Neuronal stem cell (in vitro differentiated cells): Measurements from ENCODE around the gene STPG1.

ENCODE experiments used
- DNase-seq: peaks from one replicate; pipeline ENCODE4 v3.0.0-alpha.2; 2013; ENCODE audit warnings: low spot score
- H2AFZ ChIP-seq: one replicate; pipeline ENCODE4 v1.6.1; 2013; ENCODE audit warnings: mild to moderate bottlenecking, low read length, inconsistent platforms
- H2AK5ac ChIP-seq: 2 replicates; pipeline ENCODE4 v1.6.1; 2013; ENCODE audit warnings: low read depth, mild to moderate bottlenecking, inconsistent platforms, low read length, moderate library complexity, mixed read lengths
- H2BK120ac ChIP-seq: 2 replicates; pipeline ENCODE4 v1.6.1; 2013; ENCODE audit warnings: low read depth, mild to moderate bottlenecking, inconsistent platforms, low read length, moderate library complexity, mixed read lengths
- H2BK12ac ChIP-seq: one replicate; pipeline ENCODE4 v1.6.1; 2013; ENCODE audit warnings: low read length, inconsistent platforms
- H2BK15ac ChIP-seq: 2 replicates; pipeline ENCODE4 v1.6.1; 2013; ENCODE audit warnings: mild to moderate bottlenecking, low read length, inconsistent platforms, mixed read lengths
- H2BK5ac ChIP-seq: one replicate; pipeline ENCODE4 v1.6.1; 2013; ENCODE audit warnings: inconsistent platforms, mild to moderate bottlenecking, low read length, moderate library complexity
- H3K14ac ChIP-seq: one replicate; pipeline ENCODE4 v1.6.1; 2013; ENCODE audit warnings: low read length, inconsistent platforms
- H3K18ac ChIP-seq: 2 replicates; pipeline ENCODE4 v1.6.1; 2013; ENCODE audit warnings: low read length, inconsistent platforms
- H3K23ac ChIP-seq: 2 replicates; pipeline ENCODE4 v1.6.1; 2013; ENCODE audit warnings: low read depth, mild to moderate bottlenecking, mixed read lengths, low read length, inconsistent platforms; ENCODE audit not compliant: poor library complexity
- H3K27ac ChIP-seq: replicated peaks from 3 replicates; pipeline ENCODE4 v1.5.1; 2013; ENCODE audit warnings: low read length, inconsistent platforms
- H3K27me3 ChIP-seq, 3 experiments: 2 replicates each; pipeline ENCODE4 v1.6.1; 2013; ENCODE audit warnings: low read length in 3 of 3, mild to moderate bottlenecking in 2 of 3, inconsistent platforms in 1 of 3, low read depth in 1 of 3, mixed read lengths in 1 of 3, moderate library complexity in 1 of 3; ENCODE audit not compliant: control insufficient read depth in 3 of 3, insufficient read depth in 3 of 3
- H3K36me3 ChIP-seq, 2 donors: replicated peaks in 1 of 2; 2 replicates each; pipeline ENCODE4 v1.6.1; 2013; ENCODE audit warnings: low read length in 2 of 2; ENCODE audit not compliant: control insufficient read depth in 2 of 2, insufficient read depth in 2 of 2
- H3K4ac ChIP-seq: 2 replicates; pipeline ENCODE4 v1.6.1; 2013; ENCODE audit warnings: inconsistent platforms, mild to moderate bottlenecking, low read length, moderate library complexity
- H3K4me1 ChIP-seq, 2 donors: 1 replicate in 1 of 2; 2 replicates in 1 of 2; pipeline ENCODE4 v1.6.1; 2013; ENCODE audit warnings: low read length in 2 of 2, low read depth in 1 of 2; ENCODE audit not compliant: control insufficient read depth in 2 of 2, insufficient read depth in 1 of 2
- H3K4me2 ChIP-seq: one replicate; pipeline ENCODE4 v1.6.1; 2013; ENCODE audit warnings: mild to moderate bottlenecking, low read length, inconsistent platforms; ENCODE audit not compliant: insufficient read depth, poor library complexity, severe bottlenecking
- H3K4me3 ChIP-seq, 2 donors: 2 replicates each; pipeline ENCODE4 v1.5.1; 2013; ENCODE audit warnings: low read length in 2 of 2, mild to moderate bottlenecking in 2 of 2, inconsistent platforms in 1 of 2, moderate library complexity in 1 of 2
- H3K79me1 ChIP-seq: one replicate; pipeline ENCODE4 v1.6.1; 2013; ENCODE audit warnings: low read depth, mild to moderate bottlenecking, inconsistent platforms, low read length, moderate library complexity
- H3K9ac ChIP-seq: one replicate; pipeline ENCODE4 v1.6.1; 2013; ENCODE audit warnings: mild to moderate bottlenecking, low read depth, low read length, inconsistent platforms; ENCODE audit not compliant: poor library complexity
- H3K9me3 ChIP-seq, 2 donors: replicated peaks in 1 of 2; 2 replicates each; pipeline versions ENCODE3 to v1.6.1; 2013; ENCODE audit warnings: low read length in 2 of 2, mild to moderate bottlenecking in 2 of 2, inconsistent platforms in 1 of 2, low read depth in 1 of 2, mixed read lengths in 1 of 2, moderate library complexity in 1 of 2; ENCODE audit not compliant: control insufficient read depth in 2 of 2, insufficient read depth in 1 of 2
- H4K8ac ChIP-seq: one replicate; pipeline ENCODE4 v1.6.1; 2013; ENCODE audit warnings: low read depth, mild to moderate bottlenecking, inconsistent platforms, low read length, moderate library complexity
- H4K91ac ChIP-seq: one replicate; pipeline ENCODE4 v1.6.1; 2013; ENCODE audit warnings: low read length, low read depth, mild to moderate bottlenecking, inconsistent platforms; ENCODE audit not compliant: poor library complexity
- WGBS, 2 donors: extraction: QIAGEN DNeasy Blood & Tissue Kit; methylation state at CpG; one replicate each; pipeline ENCODE4 v1.1.7; 2013; ENCODE audit warnings: missing lambda C conversion rate in 2 of 2, mixed read lengths in 1 of 2; ENCODE audit not compliant: insufficient read length in 2 of 2, insufficient replicate concordance in 1 of 2; ENCODE audit errors: extremely low coverage in 2 of 2; 5-methylcytosine and 5-hydroxymethylcytosine counted together

The STPG1 gene

GRCh38 chr1:24315391-24315790 lies 98.2 kb downstream of the STPG1 start:
- WGBS, 2 donors, result no CpG with 5 or more reads among the region's 6 CpGs
- Histone ChIP-seq H3K14ac (no peak overlapping the region), H4K8ac (no peak overlapping the region), H3K9ac (no peak overlapping the region), H3K4me1 (peaks cover 0 to 5% of the 10 kb centered on the region in 2 donors), H3K27ac (no peak overlapping the region), H2BK5ac (no peak overlapping the region), H3K36me3 (no peaks in the 10 kb centered on the region), H2AFZ (no peak overlapping the region), H3K27me3 (peaks cover 2 to 39% (median 13%) of the 10 kb centered on the region in 3 experiments), H4K91ac (no peak overlapping the region), H3K4me2 (no peak overlapping the region), H2BK12ac (no peak overlapping the region), H3K23ac (no peak overlapping the region), H3K4me3 (no peak overlapping the region), H3K79me1 (no peaks in the 10 kb centered on the region), H2BK120ac (no peak overlapping the region), H3K4ac (no peak overlapping the region), H2BK15ac (no peak overlapping the region), H3K9me3 (no peaks in the 10 kb centered on the region), H2AK5ac (no peak overlapping the region), H3K18ac (no peak overlapping the region)
- DNase-seq, result no peak

- no peak overlapping the region for H4K8ac ChIP-seq
- no peak overlapping the region for H3K4me2 ChIP-seq
- H4K91ac ChIP-seq, result no peak overlapping the region
- H3K4me3 ChIP-seq, result no peak overlapping the region
- no peak for DNase-seq
- no peak overlapping the region for H2BK5ac ChIP-seq
- no peak overlapping the region for H2BK12ac ChIP-seq
- no peak overlapping the region for H2AK5ac ChIP-seq
- no peak overlapping the region for H3K23ac ChIP-seq
- H3K79me1 ChIP-seq, result no peaks in the 10 kb centered on the region
- H3K4me1 ChIP-seq, result peaks cover 0 to 6% of the 10 kb centered on the region in 2 donors
- no peak overlapping the region for H2AFZ ChIP-seq
- peaks cover 0 to 6% (median 0%) of the 10 kb centered on the region in 3 experiments for H3K27me3 ChIP-seq
- no peak overlapping the region for H3K4ac ChIP-seq
- H3K14ac ChIP-seq, result no peak overlapping the region
- no peaks in the 10 kb centered on the region for H3K9me3 ChIP-seq
- H2BK120ac ChIP-seq, result no peak overlapping the region
- H2BK15ac ChIP-seq, result no peak overlapping the region
- no peak overlapping the region for H3K18ac ChIP-seq
- no peak overlapping the region for H3K27ac ChIP-seq
- H3K9ac ChIP-seq, result no peak overlapping the region
- H3K36me3 ChIP-seq, result no peaks in the 10 kb centered on the region
- no CpG with 5 or more reads among the region's 1 CpG for WGBS, 2 donors
These were observed 101.8 kb downstream of the STPG1 start for GRCh38 chr1:24311741-24312140.

GRCh38 chr1:24311234-24311633 lies 102.3 kb downstream of the STPG1 start:
- no peak overlapping the region for H3K14ac ChIP-seq
- no peak for DNase-seq
- H2AK5ac ChIP-seq, result no peak overlapping the region
- no peak overlapping the region for H3K4me3 ChIP-seq
- no peak overlapping the region for H3K27ac ChIP-seq
- no CpG with 5 or more reads among the region's 3 CpGs for WGBS, 2 donors
- no peak overlapping the region for H4K8ac ChIP-seq
- no peak overlapping the region for H2BK15ac ChIP-seq
- peak overlapping the region; percentile 16 for H3K18ac ChIP-seq
- no peak overlapping the region for H2BK5ac ChIP-seq
- no peak overlapping the region for H3K4ac ChIP-seq
- H3K79me1 ChIP-seq, result no peaks in the 10 kb centered on the region
- no peaks in the 10 kb centered on the region for H3K9me3 ChIP-seq
- H3K9ac ChIP-seq, result no peak overlapping the region
- no peak overlapping the region for H2BK120ac ChIP-seq
- H3K4me1 ChIP-seq, result peaks cover 0 to 6% of the 10 kb centered on the region in 2 donors
- peaks cover 0 to 2% (median 0%) of the 10 kb centered on the region in 3 experiments for H3K27me3 ChIP-seq
- no peak overlapping the region for H3K23ac ChIP-seq
- H3K36me3 ChIP-seq, result no peaks in the 10 kb centered on the region
- no peak overlapping the region for H4K91ac ChIP-seq
- H2BK12ac ChIP-seq, result no peak overlapping the region
- no peak overlapping the region for H2AFZ ChIP-seq
- H3K4me2 ChIP-seq, result no peak overlapping the region

GRCh38 chr1:24309762-24310485 lies 103.7 kb downstream of the STPG1 start:
- H3K4me3 ChIP-seq, result no peak overlapping the region
- no peak overlapping the region for H2BK120ac ChIP-seq
- H4K8ac ChIP-seq, result no peak overlapping the region
- no peak overlapping the region for H3K27ac ChIP-seq
- no peak overlapping the region for H3K18ac ChIP-seq
- no peak overlapping the region for H3K14ac ChIP-seq
- H3K4me1 ChIP-seq, result peaks cover 0 to 7% of the 10 kb centered on the region in 2 donors
- H3K36me3 ChIP-seq, result no peaks in the 10 kb centered on the region
- no peak overlapping the region for H4K91ac ChIP-seq
- H2BK12ac ChIP-seq, result no peak overlapping the region
- no peak overlapping the region for H2AFZ ChIP-seq
- no peaks in the 10 kb centered on the region for H3K79me1 ChIP-seq
- no peak overlapping the region for H3K4me2 ChIP-seq
- H3K27me3 ChIP-seq, result no peaks in the 10 kb centered on the region
- no peak for DNase-seq
- no peak overlapping the region for H2AK5ac ChIP-seq
- no peak overlapping the region for H3K23ac ChIP-seq
- no peaks in the 10 kb centered on the region for H3K9me3 ChIP-seq
- no peak overlapping the region for H3K4ac ChIP-seq
- no CpG with 5 or more reads among the region's 4 CpGs for WGBS, 2 donors
- no peak overlapping the region for H2BK15ac ChIP-seq
- H3K9ac ChIP-seq, result no peak overlapping the region
- no peak overlapping the region for H2BK5ac ChIP-seq
